Pancreas (tissue), 10 donors: ENCODE data around the gene C1orf74. TPM values are rescaled to one million over a fixed set of nuclear protein-coding genes. Genes with fewer than 3 reads are reported as not detected.
A peak's percentile ranks its signal among the peaks of the same experiment; 100 is the strongest.

ENCODE experiments used
- ATAC-seq, 4 donors: fragments of 200-7000 bp; cut with Tn5 transposase; one replicate each; pipeline versions ENCODE4 v1.8.0 to v1.9.1; 2020; ENCODE audit warnings: mild to moderate bottlenecking in 4 of 4, moderate library complexity in 4 of 4
- DNase-seq, 6 donors: peaks; one replicate each; pipeline ENCODE4 v3.0.0-alpha.2; 2020
- FAIRE-seq: peaks from 2 replicates; lab custom pipeline; 2012; peaks lifted over from hg19 to GRCh38; lab: Jason Lieb, UNC
- H3K27ac ChIP-seq, 4 donors: fragments of 200-600 bp; sonication (generic); 1 replicate in 3 of 4; 2 replicates in 1 of 4; pipeline versions ENCODE4 v1.5.0 to v1.8.0; 2020
- H3K27me3 ChIP-seq, 4 donors: fragments of 200-600 bp; one replicate each; pipeline ENCODE4 v1.8.0; 2021
- H3K36me3 ChIP-seq, 3 donors: fragments of 200-600 bp; sonication (generic) in 1 of 3; one replicate each; pipeline versions ENCODE4 v1.5.0 to v1.8.0; 2020 to 2021
- H3K4me1 ChIP-seq, 3 donors: fragments of 200-600 bp; one replicate each; pipeline ENCODE4 v1.8.0; 2021
- H3K4me3 ChIP-seq, 4 donors: fragments of 200-600 bp; sonication (generic) in 2 of 4; one replicate each; pipeline versions ENCODE4 v1.5.0 to v1.8.0; 2020 to 2021
- H3K9me3 ChIP-seq, 4 donors: fragments of 200-600 bp; one replicate each; pipeline ENCODE4 v1.8.0; 2021
- CTCF ChIP-seq, 4 donors: fragments of 200-600 bp; sonication (generic) in 3 of 4; IDR thresholded peaks; one replicate each; pipeline versions ENCODE4 v1.5.0 to v1.8.0; 2021; ENCODE audit warnings: antibody characterized with exemption in 4 of 4
- WGBS, 2 donors: extraction: QIAGEN DNeasy Blood & Tissue Kit; methylation state at CpG; one replicate each; pipeline ENCODE4 v1.1.7; 2013; 5-methylcytosine and 5-hydroxymethylcytosine counted together
- intact Hi-C, 3 donors: fragments of 100-400 bp; cut with DNase I; formaldehyde crosslinking; loops; one replicate each; pipeline versions ENCODE4 v1.11.1 to v1.14.2; 2022
- polyA plus RNA-seq, 2 donors: library from polyadenylated mRNA; stranded (reverse); fragments of 200-250 nt; gene quantifications; one replicate each; pipeline ENCODE4 v1.2.3, GENCODE V29; 2013
- total RNA-seq, 6 donors: library from RNA; stranded (reverse); fragmentation: NEBNext Ultra II Directional in 4 of 6; extraction: Animal tissue kit (Norgen Biotek cat#: 25700) in 4 of 6; gene quantifications; one replicate each; pipeline versions ENCODE4 v1.2.1 to v1.2.4, GENCODE V29; 2021 to 2023
- donor health status: healthy with polysubstance abuse.
- donor health status: DM: no; HTN: no; CAD: no; lungs with moderate emphysema.
- donor health status: DM: no; HTN: no; CAD: no.
- donor health status: control.
- donor health status: control.
- donor health status: Bipolar disorder and iron deficiency.
- donor health status: DM: yes; HTN: yes; CAD: no.
- donor health status: DM: no; HTN: no; CAD: no.
- donor health status: DM: no; HTN: no; CAD: no.
- donor health status: DM: yes; HTN: yes; CAD: no.

Gene C1orf74
- total and polyA plus RNA-seq, 8 donors, result 0.39 to 1.2 (median 0.82) TPM

- no peak for FAIRE-seq
Observed at GRCh38 chr1:209807509-209807908, 23.1 kb upstream of the C1orf74 start.

GRCh38 chr1:209805875-209806760, 21.8 kb upstream of the C1orf74 start, which contains the start of gene IRF6:
IRF6 (minus strand) TSS chr1:209806142; CDS start chr1:209801413, 4,729 bp downstream.
- Histone ChIP-seq H3K27ac (peak within 1 kb of the TSS; percentile 76 to 91 (median 86)), H3K9me3 (no peaks in the 10 kb centered on the region), H3K4me1 (peaks cover 25 to 35% (median 32%) of the 10 kb centered on the region in 3 donors), H3K4me3 (peak within 1 kb of the TSS; percentile 51 to 71 (median 65)), H3K36me3 (no peaks in the 10 kb centered on the region), H3K27me3 (no peaks in the 10 kb centered on the region)
- TF ChIP-seq CTCF (IDR thresholded peaks at IDR 0.05), result no peak
- WGBS, 2 donors, result 2 to 7% methylated on average over 45 to 46 of the region's 46 CpGs
- ATAC-seq (peak; percentile 91 to 97 (median 94)), DNase-seq (peak; percentile 95 to 99 (median 98)), FAIRE-seq (no peak)
- intact Hi-C loops, result no loop called here

More at GRCh38 chr1:209807509-209807908, 23.1 kb upstream of the C1orf74 start:
- DNase-seq (no peak), ATAC-seq (no peak)
- Histone ChIP-seq H3K4me3 (no peak overlapping the region), H3K27ac (no peak overlapping the region), H3K4me1 (peaks cover 11 to 23% (median 19%) of the 10 kb centered on the region in 3 donors), H3K9me3 (no peaks in the 10 kb centered on the region), H3K36me3 (no peaks in the 10 kb centered on the region), H3K27me3 (no peaks in the 10 kb centered on the region)
- intact Hi-C loops, result no loop called here
- no peak for TF ChIP-seq CTCF (IDR thresholded peaks at IDR 0.05)
- WGBS, 2 donors, result 83 to 87% methylated on average over 4 of the region's 4 CpGs

- WGBS, 2 donors, result 5 to 7% methylated on average over 19 of the region's 19 CpGs
- Histone ChIP-seq H3K27ac (peak overlapping the region; percentile 76 to 91 (median 86)), H3K9me3 (no peaks in the 10 kb centered on the region), H3K36me3 (peaks cover 0 to 1% (median 0%) of the 10 kb centered on the region in 3 donors), H3K27me3 (no peaks in the 10 kb centered on the region), H3K4me3 (peak overlapping the region; percentile 51 to 71 (median 65)), H3K4me1 (peaks cover 29 to 35% (median 34%) of the 10 kb centered on the region in 3 donors)
- ATAC-seq (peak; percentile 33 to 61 (median 48)), FAIRE-seq (no peak), DNase-seq (peak; percentile 41 to 73 (median 46))
- intact Hi-C loops, result no loop called here
- no peak for TF ChIP-seq CTCF (IDR thresholded peaks at IDR 0.05)
Observed at GRCh38 chr1:209805341-209805781, 21.0 kb upstream of the C1orf74 start.

- TF ChIP-seq CTCF (IDR thresholded peaks at IDR 0.05), result no peak
- no peaks in the 10 kb centered on the region for H3K9me3 ChIP-seq
- intact Hi-C loops, result no loop called here
- no peak for DNase-seq
- H3K4me1 ChIP-seq, result peaks cover 29 to 35% (median 34%) of the 10 kb centered on the region in 3 donors
- no peak for ATAC-seq
- no peaks in the 10 kb centered on the region for H3K27me3 ChIP-seq
- peak overlapping the region in 1 of 4 donors; percentile 71 for H3K4me3 ChIP-seq
- peaks cover 0 to 18% (median 0%) of the 10 kb centered on the region in 3 donors for H3K36me3 ChIP-seq
- 28 to 50% methylated on average over 1 of the region's 1 CpG for WGBS, 2 donors
- H3K27ac ChIP-seq, result peak overlapping the region in 1 of 4 donors; percentile 71
- no peak for FAIRE-seq
Observed at GRCh38 chr1:209803568-209803967, 19.2 kb upstream of the C1orf74 start.
